Measurements from ENCODE around the gene NLRP9. TPM values are rescaled to one million over a fixed set of nuclear protein-coding genes. Genes with fewer than 3 reads are reported as not detected.

Gene NLRP9
- total RNA-seq, 4 donors from 2014 or later: 0.28 TPM; not detected in 3

- Histone ChIP-seq H3K9me3 (no peaks in the 10 kb centered on the region), H3K27ac (no peak overlapping the region), H3K4me1 (no peaks in the 10 kb centered on the region), H3K27me3 (no peaks in the 10 kb centered on the region), H3K36me3 (no peaks in the 10 kb centered on the region), H3K4me3 (no peak overlapping the region)
- intact Hi-C loops (cut with DNase I; ENCODE audit: low total_unique reads): no loop called here
- no peak for TF ChIP-seq POLR2A (IDR thresholded peaks at IDR 0.05)
- TF ChIP-seq, protein P1, sequence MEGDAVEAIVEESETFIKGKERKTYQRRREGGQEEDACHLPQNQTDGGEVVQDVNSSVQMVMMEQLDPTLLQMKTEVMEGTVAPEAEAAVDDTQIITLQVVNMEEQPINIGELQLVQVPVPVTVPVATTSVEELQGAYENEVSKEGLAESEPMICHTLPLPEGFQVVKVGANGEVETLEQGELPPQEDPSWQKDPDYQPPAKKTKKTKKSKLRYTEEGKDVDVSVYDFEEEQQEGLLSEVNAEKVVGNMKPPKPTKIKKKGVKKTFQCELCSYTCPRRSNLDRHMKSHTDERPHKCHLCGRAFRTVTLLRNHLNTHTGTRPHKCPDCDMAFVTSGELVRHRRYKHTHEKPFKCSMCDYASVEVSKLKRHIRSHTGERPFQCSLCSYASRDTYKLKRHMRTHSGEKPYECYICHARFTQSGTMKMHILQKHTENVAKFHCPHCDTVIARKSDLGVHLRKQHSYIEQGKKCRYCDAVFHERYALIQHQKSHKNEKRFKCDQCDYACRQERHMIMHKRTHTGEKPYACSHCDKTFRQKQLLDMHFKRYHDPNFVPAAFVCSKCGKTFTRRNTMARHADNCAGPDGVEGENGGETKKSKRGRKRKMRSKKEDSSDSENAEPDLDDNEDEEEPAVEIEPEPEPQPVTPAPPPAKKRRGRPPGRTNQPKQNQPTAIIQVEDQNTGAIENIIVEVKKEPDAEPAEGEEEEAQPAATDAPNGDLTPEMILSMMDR (IDR thresholded peaks at IDR 0.05): no peak
- DNase-seq: no peak
Measured at GRCh38 chr19:55668603-55669348, 69.4 kb downstream of the NLRP9 start.

DNA sequence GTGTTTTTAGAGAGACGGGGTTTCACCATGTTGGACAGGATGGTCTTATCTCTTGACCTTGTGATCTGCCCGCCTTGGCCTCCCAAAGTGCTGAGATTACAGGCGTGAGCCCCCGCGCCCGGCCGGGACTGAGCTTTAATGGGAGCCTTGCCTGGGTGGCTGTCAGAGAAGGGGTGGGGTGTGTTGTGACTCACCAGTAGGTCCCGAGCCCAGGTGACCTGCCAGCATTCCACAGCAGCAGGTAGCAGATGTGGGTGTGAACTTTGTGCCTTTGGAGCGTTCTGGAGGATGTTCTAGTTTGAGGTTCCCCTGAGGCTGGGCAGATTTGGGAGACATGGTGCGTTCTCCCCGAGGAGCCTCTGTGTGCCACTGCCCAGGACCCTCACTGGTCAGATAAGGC, 70.2 kb downstream of the NLRP9 start:
- H3K27ac ChIP-seq: no peak overlapping the region
- no peaks in the 10 kb centered on the region for H3K27me3 ChIP-seq
- intact Hi-C loops (cut with DNase I; ENCODE audit: low total_unique reads): no loop called here
- no peaks in the 10 kb centered on the region for H3K4me1 ChIP-seq
- no peak for DNase-seq
- H3K4me3 ChIP-seq: no peak overlapping the region
- H3K9me3 ChIP-seq: no peaks in the 10 kb centered on the region
- no peak for TF ChIP-seq POLR2A (IDR thresholded peaks at IDR 0.05)
- TF ChIP-seq, protein P1 (IDR thresholded peaks at IDR 0.05): no peak
- H3K36me3 ChIP-seq: no peaks in the 10 kb centered on the region

DNA sequence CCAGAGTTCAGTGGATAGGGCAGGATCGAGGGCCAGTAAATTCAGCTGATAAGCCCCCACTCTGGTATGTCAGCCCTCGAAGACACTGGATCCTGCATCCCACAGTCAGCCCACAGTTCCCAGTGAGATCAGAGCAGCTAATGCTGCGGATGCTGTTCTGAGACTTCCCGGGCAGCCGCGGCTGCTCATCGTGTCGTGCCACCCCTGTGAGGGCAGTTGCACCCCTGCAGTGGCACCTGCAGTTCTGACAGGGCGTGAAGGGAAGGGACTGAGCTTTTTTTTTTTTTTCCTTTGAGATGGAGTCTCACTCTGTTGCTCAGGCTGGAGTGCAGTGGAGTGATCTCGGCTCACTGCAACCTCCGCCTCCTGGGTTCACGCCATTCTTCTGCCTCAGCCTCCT, 70.7 kb downstream of the NLRP9 start:
- TF ChIP-seq, protein P1 (IDR thresholded peaks at IDR 0.05): no peak
- no peak for TF ChIP-seq POLR2A (IDR thresholded peaks at IDR 0.05)
- no peak overlapping the region for H3K4me3 ChIP-seq
- no peak overlapping the region for H3K27ac ChIP-seq
- no peaks in the 10 kb centered on the region for H3K36me3 ChIP-seq
- no peaks in the 10 kb centered on the region for H3K4me1 ChIP-seq
- no peak for DNase-seq
- intact Hi-C loops (cut with DNase I; ENCODE audit: low total_unique reads): no loop called here
- H3K27me3 ChIP-seq: no peaks in the 10 kb centered on the region
- no peaks in the 10 kb centered on the region for H3K9me3 ChIP-seq

- H3K4me3 ChIP-seq: no peak overlapping the region
- no peak overlapping the region for H3K27ac ChIP-seq
- no peaks in the 10 kb centered on the region for H3K9me3 ChIP-seq
- intact Hi-C loops (cut with DNase I; ENCODE audit: low total_unique reads): no loop called here
- no peaks in the 10 kb centered on the region for H3K27me3 ChIP-seq
- TF ChIP-seq POLR2A (IDR thresholded peaks at IDR 0.05): no peak
- TF ChIP-seq, protein P1 (IDR thresholded peaks at IDR 0.05): no peak
- no peaks in the 10 kb centered on the region for H3K4me1 ChIP-seq
- DNase-seq: no peak
- H3K36me3 ChIP-seq: no peaks in the 10 kb centered on the region
Measured at GRCh38 chr19:55667006-55667381, 71.2 kb downstream of the NLRP9 start.

DNA sequence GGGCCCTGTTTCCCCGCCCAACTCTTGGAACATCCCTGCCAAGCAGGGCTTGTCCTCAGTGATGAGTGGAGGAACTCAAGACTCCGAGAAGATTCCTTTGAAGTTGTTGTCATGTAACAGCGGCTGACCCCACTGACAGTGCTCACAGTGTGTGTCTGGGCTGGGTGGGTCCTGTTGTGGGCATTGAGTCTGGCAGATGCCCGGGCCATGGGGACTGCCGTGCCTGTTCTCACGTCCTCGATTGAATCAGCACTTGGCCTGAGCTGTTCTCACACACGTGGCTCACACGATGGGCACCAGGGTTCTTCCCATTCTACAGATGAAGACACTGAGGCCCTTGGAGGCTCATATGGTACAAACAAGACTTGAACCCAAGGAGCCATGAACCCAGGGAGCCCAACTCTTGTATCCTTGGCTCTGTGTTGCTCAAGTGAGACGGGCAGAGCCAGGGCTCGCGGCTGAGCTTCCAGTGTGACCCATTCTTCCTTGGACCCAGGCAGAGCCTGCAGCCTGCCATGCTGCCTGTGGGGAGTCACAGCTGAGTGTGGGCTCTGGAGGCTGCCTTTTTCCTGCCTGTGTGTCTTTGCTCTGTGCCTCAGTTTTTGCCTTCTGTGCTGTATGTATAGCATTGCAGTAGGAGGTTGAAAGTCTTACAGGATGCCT, 71.7 kb downstream of the NLRP9 start:
- Histone ChIP-seq H3K27ac (no peak overlapping the region), H3K4me3 (no peak overlapping the region), H3K27me3 (no peaks in the 10 kb centered on the region), H3K36me3 (no peaks in the 10 kb centered on the region), H3K9me3 (no peaks in the 10 kb centered on the region), H3K4me1 (no peaks in the 10 kb centered on the region)
- no peak for TF ChIP-seq POLR2A (IDR thresholded peaks at IDR 0.05)
- TF ChIP-seq, protein P1 (IDR thresholded peaks at IDR 0.05): no peak
- no peak for DNase-seq
- intact Hi-C loops (cut with DNase I; ENCODE audit: low total_unique reads): no loop called here

All from uterus (tissue), 4 donors.